A673 (cell line): ENCODE measurements around the gene ABCB8. TPM values are rescaled to one million over a fixed set of nuclear protein-coding genes. Genes with fewer than 3 reads are reported as not detected.

ENCODE experiments used
- BruUV-seq: library from RNA; stranded (reverse); fragments of 400-500 nt; replicated peaks from 2 replicates; lab custom pipeline; 2021; lab: Mats Ljungman, UMichigan
- CTCF ChIA-PET: fragments of 300-600 bp; sonication (Branson Sonifier 250); formaldehyde crosslinking; loops from one replicate; lab custom pipeline; 2022; ENCODE audit warnings: antibody characterized with exemption; lab: Charles Lee
- POLR2A ChIA-PET: fragments of 300-600 bp; sonication (Branson Sonifier 250); formaldehyde crosslinking; loops from one replicate; lab custom pipeline; 2022; ENCODE audit warnings: antibody characterized with exemption; ENCODE audit not compliant: low non-redundant PET; lab: Charles Lee
- DNase-seq: peaks from one replicate; pipeline ENCODE4 v3.0.0-alpha.2; 2015; ENCODE audit warnings: low spot score
- H3K27ac ChIP-seq: fragments of 200-600 bp; sonication (generic); 2 replicates; pipeline ENCODE4 v1.5.1; 2016; ENCODE audit warnings: mixed run types, low read depth, mild to moderate bottlenecking, mixed read lengths, antibody characterized with exemption, low read length; ENCODE audit not compliant: poor library complexity, severe bottlenecking
- H3K27me3 ChIP-seq: fragments of 200-600 bp; sonication (generic); replicated peaks from 2 replicates; pipeline ENCODE4 v1.6.1; 2017; ENCODE audit warnings: mixed run types, low read depth, mild to moderate bottlenecking, mixed read lengths, antibody characterized with exemption, low read length; ENCODE audit not compliant: insufficient read depth, poor library complexity
- H3K36me3 ChIP-seq: fragments of 200-600 bp; sonication (generic); 2 replicates; pipeline ENCODE4 v1.6.1; 2016; ENCODE audit warnings: mixed run types, mild to moderate bottlenecking, mixed read lengths, antibody characterized with exemption, low read length; ENCODE audit not compliant: insufficient read depth, poor library complexity, severe bottlenecking
- H3K4me1 ChIP-seq: fragments of 200-600 bp; sonication (generic); 2 replicates; pipeline ENCODE4 v1.6.1; 2017; ENCODE audit warnings: mixed run types, mild to moderate bottlenecking, mixed read lengths, antibody characterized with exemption, low read length; ENCODE audit not compliant: insufficient read depth, poor library complexity, severe bottlenecking
- H3K4me3 ChIP-seq: fragments of 200-600 bp; sonication (generic); 2 replicates; pipeline ENCODE4 v1.5.1; 2016; ENCODE audit warnings: low read depth, mixed run types, mild to moderate bottlenecking, mixed read lengths, low read length; ENCODE audit not compliant: poor library complexity, severe bottlenecking
- H3K9me3 ChIP-seq: fragments of 200-600 bp; sonication (generic); 2 replicates; pipeline ENCODE4 v1.6.1; 2016; ENCODE audit warnings: mixed run types, low read depth, mild to moderate bottlenecking, mixed read lengths, antibody characterized with exemption, low read length; ENCODE audit not compliant: poor library complexity, severe bottlenecking
- CTCF ChIP-seq: fragments of 300-800, 200-600 bp; sonication (generic); conservative IDR thresholded peaks from 2 replicates; pipeline ENCODE4 v1.5.1; 2017; ENCODE audit warnings: low read depth, mild to moderate bottlenecking, antibody characterized with exemption, low read length, moderate library complexity, mixed read lengths
- EZH2 ChIP-seq: fragments of 200-600 bp; sonication (generic); IDR thresholded peaks from 2 replicates; pipeline ENCODE4 v1.6.1; 2017; ENCODE audit warnings: borderline replicate concordance, low read depth, mild to moderate bottlenecking, mixed read lengths, antibody characterized with exemption, low read length; ENCODE audit not compliant: poor library complexity, severe bottlenecking
- intact Hi-C: fragments of 100-400 bp; cut with micrococcal nuclease; formaldehyde crosslinking; loops from one replicate; pipeline ENCODE4 v1.10.0; 2022; ENCODE audit not compliant: unreplicated experiment
- total RNA-seq: library from RNA; stranded (reverse); gene quantifications from 2 replicates; pipeline ENCODE4 v1.2.3, GENCODE V29; 2021

The ABCB8 gene
- total RNA-seq, 1 experiment from 2014 or later = 50.9 TPM

- no TSS peak for BruUV-seq
Observed at GRCh38 chr7:151075662-151075971, 47.4 kb downstream of the ABCB8 start.

GRCh38 chr7:151075978-151076426 lies 47.8 kb downstream of the ABCB8 start:
- BruUV-seq = TSS peak; percentile 70
- CTCF ChIA-PET = interaction anchor here (0.6 kb wide), 1 partner anchor 15 kb away, joined by 6 read pairs; no protein-coding TSS in a partner anchor
- H3K27me3 ChIP-seq = no peaks in the 10 kb centered on the region

More at GRCh38 chr7:151075662-151075971, 47.4 kb downstream of the ABCB8 start:
- ChIA-PET POLR2A (no interaction called here), CTCF (interaction anchor here (0.6 kb wide), 2 partner anchors 15 to 19 kb away, joined by 5 to 6 read pairs; no protein-coding TSS in a partner anchor)
- Histone ChIP-seq H3K36me3 (peaks cover 63% of the 10 kb centered on the region), H3K27ac (no peak overlapping the region), H3K27me3 (no peaks in the 10 kb centered on the region), H3K9me3 (no peaks in the 10 kb centered on the region), H3K4me1 (peaks cover 13% of the 10 kb centered on the region), H3K4me3 (no peak overlapping the region)
- intact Hi-C loops = no loop called here
- no peak for TF ChIP-seq EZH2
- no peak for TF ChIP-seq CTCF
- DNase-seq = no peak

GRCh38 chr7:151076863-151077704 lies 48.8 kb downstream of the ABCB8 start:
- Histone ChIP-seq H3K4me3 (no peak overlapping the region), H3K27ac (no peak overlapping the region), H3K4me1 (peaks cover 25% of the 10 kb centered on the region), H3K27me3 (no peaks in the 10 kb centered on the region), H3K36me3 (peaks cover 49% of the 10 kb centered on the region), H3K9me3 (no peaks in the 10 kb centered on the region)
- ChIA-PET CTCF (no interaction called here), POLR2A (no interaction called here)
- TF ChIP-seq EZH2 (no peak), CTCF (peak; percentile 49)
- intact Hi-C loops = no loop called here
- DNase-seq = no peak
- no TSS peak for BruUV-seq

More at GRCh38 chr7:151075978-151076426, 47.8 kb downstream of the ABCB8 start:
- POLR2A ChIA-PET = no interaction called here
- Histone ChIP-seq H3K27ac (no peak overlapping the region), H3K4me3 (no peak overlapping the region), H3K36me3 (peaks cover 59% of the 10 kb centered on the region), H3K9me3 (no peaks in the 10 kb centered on the region), H3K4me1 (peaks cover 14% of the 10 kb centered on the region)
- TF ChIP-seq EZH2 (no peak), CTCF (no peak)
- intact Hi-C loops = no loop called here
- no peak for DNase-seq
